ACHN (cell line): ENCODE results near the gene NDUFA8.

ENCODE experiments used
- DNase-seq: peaks from one replicate; pipeline ENCODE4 v3.0.0-alpha.2; 2015
- in situ Hi-C: cut with HindIII; loops from 2 replicates; pipeline ENCODE4 v1.10.0; 2017; ENCODE audit warnings: low sequenced_read_pairs, low pct_ligation_motif_present, low pct_unique_long_range_greater_than_20kb

NDUFA8 gene

DNA sequence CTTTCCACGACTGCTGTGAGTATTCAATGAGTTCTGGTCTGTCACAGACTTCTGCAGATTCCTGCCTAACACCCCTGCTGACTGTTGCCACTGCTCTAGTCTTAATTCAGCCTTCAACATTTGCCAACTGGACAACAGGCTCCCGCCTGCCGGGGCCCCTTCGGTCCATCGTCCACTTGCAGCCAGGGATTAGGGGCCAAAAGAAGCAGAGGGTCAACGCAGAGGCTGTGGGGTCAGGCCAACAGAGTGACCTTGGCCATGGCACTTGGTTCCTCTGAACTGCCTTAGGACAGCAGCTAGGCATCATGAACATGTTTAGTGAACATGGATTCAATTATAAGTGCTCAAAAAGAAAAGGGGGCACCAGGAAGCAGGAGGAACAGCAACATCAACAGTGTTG lies 28.8 kb upstream of the NDUFA8 start:
- in situ Hi-C loops: no loop called here
- no peak for DNase-seq

DNA sequence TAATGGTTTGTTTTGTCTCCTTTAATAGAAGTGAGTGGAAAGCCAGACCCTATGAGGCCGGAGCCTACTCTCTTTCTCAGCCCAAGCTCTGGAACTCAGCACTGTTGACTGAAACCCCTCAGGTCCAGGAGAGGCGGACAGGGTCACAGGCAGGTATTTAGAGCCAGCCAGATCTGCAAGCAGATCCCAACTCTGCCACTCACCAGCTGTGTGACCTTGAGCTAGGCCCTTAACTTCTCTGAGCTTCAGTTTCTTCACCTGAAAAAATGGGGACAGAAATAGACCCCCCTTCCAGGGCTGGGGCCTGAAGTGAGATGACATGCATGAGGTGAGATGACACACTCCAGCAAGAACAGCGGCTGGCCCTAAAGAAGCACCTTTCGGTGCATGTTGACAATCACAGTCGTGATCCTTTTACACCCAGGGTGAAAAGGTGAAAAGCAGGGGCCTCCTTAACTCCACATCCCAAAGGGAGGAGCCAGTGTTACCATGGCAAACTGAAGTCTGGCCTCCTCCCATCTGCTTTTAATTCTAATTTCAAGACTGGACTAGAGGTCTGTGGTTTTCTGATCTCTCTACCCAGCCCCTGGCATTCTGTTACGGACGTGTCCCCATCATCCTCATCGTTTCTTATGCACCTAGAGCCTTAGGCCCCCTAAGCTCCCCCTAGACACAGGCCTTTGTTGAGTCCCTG lies 27.3 kb upstream of the NDUFA8 start:
- in situ Hi-C loops: no loop called here
- no peak for DNase-seq

DNA sequence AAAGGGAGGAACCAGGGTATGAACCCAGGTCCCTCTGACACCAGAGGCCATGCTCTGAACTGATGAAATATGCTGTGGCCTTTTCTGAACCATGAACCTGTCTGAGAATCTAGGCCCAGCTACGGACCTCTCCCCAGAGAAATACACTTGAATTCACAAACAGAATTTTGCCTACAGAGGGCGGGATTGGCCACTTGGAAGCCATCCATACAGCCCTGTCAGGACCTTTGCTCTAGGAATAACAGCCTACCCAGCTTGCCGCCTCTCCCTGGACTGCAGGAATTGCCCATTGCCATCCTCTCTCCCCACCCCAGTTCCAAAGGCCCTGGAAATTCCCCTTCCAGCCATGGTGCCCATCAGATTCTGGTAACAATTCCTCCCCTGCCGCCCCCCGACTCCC lies 26.7 kb upstream of the NDUFA8 start:
- no peak for DNase-seq
- in situ Hi-C loops: no loop called here

DNA sequence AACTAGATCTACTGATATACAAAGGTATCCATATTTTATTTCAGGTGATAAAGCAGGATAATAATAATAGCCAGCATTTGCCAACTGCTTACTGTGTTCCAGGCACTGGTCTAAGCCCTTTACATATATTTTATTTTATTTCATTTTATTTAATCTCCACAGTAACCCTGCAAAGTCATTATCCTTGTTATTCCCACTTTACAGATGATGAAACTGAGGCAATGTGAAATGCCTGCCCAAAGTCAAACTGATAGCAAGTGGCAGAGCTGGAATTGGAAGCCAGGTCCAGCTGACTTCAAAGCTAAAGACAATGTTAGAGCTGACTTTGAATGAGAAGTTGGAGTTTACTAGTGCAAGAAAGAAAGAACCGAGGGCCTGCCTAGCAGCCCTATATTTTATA lies 25.0 kb upstream of the NDUFA8 start:
- in situ Hi-C loops: no loop called here
- no peak for DNase-seq

DNA sequence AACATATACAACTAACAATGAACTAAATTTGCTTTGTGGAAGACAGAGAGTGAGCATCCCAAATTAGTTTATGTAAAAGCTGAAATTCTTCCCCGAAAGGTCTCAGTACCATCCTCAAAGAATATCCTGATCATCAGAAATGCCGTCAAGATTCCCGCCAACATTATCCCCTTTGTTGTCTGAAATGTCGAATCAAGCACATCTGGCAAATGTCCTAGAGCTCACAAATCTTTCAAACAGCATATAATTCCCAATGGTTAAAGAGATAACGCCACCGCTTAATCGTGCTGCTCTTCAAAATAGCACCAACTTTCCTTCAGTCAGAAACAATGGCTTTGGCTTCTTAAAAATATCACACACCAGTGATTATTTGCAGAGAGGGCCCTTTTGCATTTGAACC lies 23.9 kb upstream of the NDUFA8 start:
- in situ Hi-C loops: no loop called here
- DNase-seq: no peak

DNA sequence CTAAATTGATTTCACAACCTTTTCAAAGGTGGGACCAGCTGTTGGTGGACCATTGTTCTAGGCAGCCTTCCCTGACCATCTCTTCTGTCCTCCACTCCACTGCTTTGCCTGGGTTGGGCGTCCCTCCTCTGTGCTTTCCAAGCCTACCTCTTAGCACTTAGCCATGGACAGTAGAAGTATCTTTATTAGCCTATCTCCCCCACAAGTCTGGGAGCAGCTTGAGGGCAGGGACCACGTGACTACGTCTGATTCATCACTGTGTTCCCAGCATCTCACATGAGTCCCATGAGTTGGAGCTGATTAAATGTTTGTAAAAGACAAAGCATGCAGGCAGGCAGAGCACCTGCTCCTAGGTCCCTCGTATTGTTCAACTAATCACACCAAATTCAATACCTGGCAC lies 21.1 kb upstream of the NDUFA8 start:
- in situ Hi-C loops: no loop called here
- peak; percentile 22 for DNase-seq

DNA sequence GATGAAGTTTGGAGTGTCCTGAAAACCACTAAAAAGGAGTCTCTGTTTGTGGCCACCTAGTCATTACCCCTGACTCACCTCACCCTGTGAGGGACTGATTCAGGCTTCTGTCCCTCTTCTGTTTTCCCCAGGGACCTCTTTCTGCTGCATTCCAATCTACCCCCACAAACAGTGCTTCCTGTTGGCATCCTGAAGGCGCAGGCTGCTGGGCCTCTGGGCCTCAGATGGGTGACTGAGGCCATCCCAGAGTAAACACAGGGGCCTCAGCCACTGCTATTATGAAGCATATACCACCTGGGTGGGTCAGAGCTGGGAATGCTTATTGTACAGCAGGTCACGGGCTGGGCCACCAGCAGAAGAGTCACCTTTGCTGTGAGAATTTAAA lies 20.1 kb upstream of the NDUFA8 start:
- DNase-seq: no peak
- in situ Hi-C loops: no loop called here

DNA sequence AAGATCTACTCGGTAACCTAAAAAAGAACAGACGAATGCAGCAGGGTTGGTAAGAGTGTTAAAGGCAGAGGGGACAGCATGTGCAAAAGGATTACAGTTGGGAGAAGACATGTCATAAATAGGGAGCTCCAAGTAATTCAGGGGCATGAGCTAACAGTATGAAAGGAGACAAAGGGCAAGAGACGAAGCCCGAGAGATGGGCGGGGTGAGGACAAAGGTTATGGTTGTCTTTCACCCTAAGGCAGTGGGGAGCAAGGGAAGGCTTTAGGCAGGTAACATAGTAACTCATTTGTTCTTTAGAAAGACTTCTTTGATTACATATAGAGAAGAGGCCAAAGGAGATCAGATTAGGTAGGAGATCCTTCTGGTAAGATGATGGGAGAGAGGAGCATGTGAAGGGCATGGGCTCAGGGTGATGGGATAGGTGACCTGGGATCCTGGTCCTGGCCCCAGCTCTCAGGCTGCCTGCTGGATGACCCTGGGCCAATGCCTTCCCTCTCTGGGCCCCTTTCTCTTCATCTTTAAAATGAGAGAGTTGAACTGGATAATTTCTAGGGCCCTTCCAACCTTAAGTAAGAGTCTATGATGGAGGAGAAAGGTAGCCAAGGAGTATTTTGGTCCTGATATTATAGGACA lies 19.6 kb upstream of the NDUFA8 start:
- no peak for DNase-seq
- in situ Hi-C loops: no loop called here

DNA sequence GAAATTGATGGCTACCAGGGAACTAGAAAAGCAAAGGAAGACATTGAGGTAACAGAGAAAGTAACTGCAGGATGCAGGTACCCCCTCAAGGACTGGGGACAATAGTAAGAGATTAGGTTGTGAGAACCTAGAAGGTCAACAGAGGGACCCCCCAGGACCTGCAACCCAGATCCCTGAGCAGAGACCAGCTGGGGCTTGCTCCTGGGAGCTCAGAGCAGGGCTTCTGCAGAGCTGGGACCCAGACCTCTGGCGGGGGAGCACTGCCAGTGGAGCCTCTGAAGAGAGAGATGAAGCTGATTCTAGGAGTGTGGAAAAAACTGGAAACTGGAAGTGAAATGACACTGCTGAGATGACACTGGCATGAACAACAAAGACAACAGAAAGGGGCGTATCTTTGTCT lies 17.3 kb upstream of the NDUFA8 start:
- in situ Hi-C loops: no loop called here
- no peak for DNase-seq

DNA sequence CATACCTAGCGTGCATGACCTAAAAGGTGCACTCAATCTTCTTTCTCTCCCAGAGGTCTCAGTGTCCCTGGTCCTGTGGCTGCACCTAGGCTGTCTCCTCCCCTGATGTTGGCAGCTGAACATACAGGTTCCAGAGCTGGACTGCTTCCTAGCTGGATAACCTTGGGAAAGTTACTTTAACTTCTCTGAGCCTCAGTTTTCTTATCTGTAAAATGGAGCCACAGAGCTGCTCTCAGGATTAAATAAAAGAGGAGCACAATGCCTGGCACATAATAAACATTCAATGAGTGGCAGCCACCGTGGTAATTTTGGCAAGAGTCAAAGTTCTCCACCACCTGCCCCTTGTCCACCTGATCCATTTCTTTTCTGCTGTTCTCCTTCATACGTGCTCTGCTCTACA lies 14.1 kb upstream of the NDUFA8 start:
- in situ Hi-C loops: no loop called here
- no peak for DNase-seq

DNA sequence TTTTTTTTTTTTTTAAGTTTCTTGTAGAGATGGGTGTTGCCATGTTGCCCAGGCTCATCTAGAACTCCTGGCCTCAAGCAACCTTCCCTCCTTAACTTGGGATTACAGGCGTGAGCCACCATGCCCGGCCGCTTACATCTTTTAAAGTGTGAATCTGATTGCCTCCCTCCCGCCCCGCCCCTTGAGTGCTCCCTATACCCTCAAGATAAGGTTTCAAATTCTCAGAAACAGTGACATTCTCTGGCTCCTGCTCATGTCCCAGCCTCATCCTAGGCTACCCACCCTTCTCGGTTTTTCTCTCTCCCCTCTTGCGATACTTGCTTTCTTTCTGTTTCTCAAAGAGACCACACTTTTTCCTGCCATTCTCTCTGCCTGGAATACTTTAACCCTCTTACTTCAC lies 12.6 kb upstream of the NDUFA8 start:
- no peak for DNase-seq
- in situ Hi-C loops: no loop called here

DNA sequence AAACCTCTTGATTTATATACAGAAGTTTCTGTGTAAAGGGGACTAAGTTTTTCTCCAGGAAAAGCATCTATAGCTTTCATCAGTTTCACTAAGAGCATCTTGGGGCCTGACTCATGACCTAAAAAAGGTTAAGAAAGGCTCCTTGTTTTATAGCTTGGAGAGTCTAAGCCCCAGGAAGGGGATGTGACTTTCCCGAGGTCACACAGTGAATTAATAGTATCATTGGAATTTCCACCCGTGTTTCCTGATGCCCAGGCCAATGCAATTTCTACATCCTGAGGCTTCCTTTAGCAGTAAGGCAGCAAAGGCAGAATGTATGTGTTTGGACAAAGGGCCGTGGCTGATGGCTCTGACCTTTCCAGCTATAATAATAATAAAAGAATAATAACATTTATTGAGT lies 8.8 kb upstream of the NDUFA8 start:
- in situ Hi-C loops: no loop called here

DNA sequence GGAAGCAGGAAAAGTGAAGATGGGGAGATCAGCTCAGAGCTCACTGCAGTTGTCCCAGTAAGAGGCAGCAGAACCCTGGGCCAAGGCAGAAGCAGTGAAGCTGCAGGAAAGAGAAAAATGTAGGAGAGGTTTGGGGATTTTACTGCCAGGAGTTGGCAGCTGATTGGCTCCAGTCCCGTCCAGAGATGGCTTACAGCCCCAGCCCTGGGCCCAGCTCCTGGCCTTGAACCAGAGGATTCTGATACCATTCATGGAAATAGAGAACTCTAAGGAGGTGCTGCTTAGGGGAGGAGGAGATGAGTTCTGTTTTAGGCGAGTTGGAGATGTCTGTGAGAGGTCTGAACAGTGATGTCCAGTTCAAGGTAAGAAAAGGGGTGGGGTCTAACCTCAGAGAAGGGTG lies 4.7 kb upstream of the NDUFA8 start:
- in situ Hi-C loops: no loop called here
- no peak for DNase-seq

More for the DNA sequence above, 8.8 kb upstream of the NDUFA8 start:
- DNase-seq: no peak

DNA sequence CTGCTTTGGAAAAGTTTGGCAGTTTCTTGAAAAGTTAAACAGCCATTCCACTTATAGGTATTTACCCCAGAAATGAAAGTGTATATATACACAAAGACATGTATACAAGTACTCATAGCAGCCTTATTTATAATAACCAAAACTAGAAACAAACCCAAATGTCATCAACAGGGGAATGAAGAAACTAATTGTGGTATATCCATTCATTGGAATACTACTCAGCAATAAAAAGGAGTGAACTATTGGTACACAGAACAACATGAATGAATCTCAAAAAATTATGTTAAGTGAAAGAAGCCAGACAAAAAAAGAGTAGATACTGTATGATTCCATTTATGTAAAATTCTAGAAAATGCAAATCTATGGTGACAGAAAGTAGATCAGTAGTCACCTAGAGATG lies 2.8 kb upstream of the NDUFA8 start:
- in situ Hi-C loops: no loop called here
- DNase-seq: no peak

DNA sequence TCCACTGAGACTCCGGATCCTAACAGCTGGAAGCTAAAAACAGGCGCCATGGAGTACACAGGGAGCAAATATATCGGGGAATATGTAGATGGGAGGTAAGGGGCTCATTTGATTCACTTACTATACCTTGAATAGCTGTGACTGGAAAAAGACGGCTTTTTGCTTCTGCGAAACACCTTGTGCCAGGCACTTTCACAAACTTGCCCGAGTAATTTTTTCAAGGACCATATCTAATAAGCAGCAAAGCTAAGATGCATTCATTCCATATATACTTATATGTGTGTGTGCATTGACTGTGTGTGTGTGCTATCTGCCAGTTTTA lies 307 bp upstream of the NDUFA8 start:
- in situ Hi-C loops: no loop called here
- DNase-seq: no peak

DNA sequence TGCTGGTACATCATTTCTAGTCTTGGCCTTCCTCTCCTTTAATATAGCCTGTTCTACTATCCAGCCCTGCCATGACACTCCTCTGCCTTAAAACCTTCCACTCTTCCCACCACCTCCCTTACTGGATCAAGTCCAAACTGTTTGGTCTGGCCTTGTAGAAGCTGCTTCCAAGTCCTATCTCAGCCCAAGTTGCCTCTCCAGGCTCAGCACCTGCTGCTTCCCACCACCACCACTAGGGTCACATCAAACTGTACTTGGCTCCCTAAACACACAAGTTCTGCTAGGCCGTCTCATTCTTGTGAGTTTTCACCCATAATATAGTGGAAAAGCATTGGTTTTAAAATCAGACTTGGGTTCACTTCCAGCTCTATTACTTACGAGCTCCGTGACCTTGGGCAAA lies 1.4 kb downstream of the NDUFA8 start:
- peak; percentile 47 for DNase-seq
- in situ Hi-C loops: no loop called here

DNA sequence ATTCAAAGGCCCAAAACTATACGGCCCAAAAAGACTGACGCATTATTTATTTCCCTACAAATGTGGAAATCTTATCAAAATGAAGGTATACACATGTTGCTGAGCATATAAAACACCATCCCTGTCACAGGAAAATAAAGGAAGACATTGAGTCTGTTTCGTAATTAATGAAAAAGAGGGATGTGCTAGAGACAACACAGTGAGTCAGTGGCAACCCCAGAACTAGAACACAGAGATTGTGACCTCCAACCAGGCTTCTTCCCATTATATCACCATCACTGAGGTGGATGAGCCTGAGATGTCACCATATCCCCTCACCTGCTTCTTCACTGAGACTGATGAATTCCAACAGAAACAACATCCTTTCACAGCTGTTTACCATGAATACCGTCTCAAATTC lies 3.8 kb downstream of the NDUFA8 start:
- in situ Hi-C loops: no loop called here
- DNase-seq: no peak

DNA sequence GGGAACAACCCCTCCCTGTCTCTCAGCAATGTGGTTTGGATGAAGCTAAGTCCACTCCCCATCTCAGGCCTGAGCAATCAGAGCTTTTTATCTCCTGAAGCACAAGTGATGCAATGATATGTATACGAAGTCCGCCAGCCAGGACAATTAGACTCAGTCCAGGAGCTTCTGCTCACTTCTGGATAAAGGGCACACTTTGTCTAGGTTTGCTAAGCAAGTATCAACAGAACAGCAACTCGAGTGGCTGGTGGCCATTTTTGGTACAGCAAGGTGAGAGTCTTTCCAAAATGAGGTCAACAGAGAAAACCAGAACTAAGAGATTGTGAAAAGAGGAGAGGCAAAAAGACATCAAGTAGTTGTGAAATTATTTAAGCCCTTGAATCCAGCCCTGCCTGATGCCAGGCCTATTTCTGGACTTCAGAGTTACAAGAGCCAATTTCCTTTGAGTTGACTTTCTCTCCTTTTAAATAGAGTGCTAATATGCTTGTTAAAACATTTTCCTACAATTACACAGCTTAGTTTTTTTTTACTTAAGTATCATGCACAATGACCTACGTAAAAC lies 8.2 kb downstream of the NDUFA8 start:
- DNase-seq: no peak
- in situ Hi-C loops: no loop called here

DNA sequence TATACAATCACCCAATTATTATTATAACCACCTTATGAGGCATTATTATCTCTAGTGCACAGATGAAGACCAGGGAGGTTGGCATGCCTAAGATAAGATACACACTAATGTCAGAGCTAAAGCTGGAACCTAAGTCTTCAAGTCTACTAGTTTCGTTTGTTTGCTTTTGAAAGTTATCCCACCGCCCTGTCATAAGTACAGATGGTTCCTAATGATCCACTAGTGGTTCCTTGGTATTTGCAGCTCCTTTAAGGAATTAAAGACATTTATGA lies 14.1 kb downstream of the NDUFA8 start:
- in situ Hi-C loops: no loop called here
- no peak for DNase-seq

DNA sequence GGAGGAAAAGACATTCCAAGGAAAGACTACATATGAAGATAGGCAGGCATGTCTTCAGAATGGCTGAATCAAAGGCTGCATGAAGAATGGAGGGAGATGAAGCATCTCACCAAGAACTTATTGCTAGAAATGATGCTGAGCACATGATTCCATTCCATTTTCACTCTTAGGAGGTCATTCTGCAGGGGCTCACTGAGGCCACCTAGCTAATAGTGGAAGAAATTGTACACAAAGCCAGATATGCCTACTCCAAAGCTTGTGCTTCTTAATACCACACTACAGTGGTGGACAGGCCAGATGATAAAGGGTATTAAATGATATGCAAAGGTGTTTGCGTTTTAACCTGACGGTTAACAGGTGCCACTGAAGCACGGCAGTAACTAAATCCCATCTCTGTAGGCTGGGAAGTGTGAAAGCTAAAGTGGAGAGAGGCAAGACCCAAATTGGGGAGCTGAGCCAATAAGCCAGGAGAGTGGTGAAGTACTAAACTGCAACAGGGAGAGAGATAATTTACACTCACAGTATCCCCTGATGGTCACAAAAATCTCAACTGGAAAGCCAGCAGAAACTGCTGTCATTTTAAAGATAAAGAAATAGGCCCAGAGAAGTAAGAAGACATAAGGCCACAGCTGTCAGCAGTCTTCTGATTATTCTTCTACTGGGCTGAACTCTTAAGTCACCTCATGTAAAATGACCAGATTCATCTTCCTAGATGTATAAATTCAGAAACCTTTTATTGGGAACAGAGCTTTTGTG lies 14.6 kb downstream of the NDUFA8 start:
- in situ Hi-C loops: no loop called here
- no peak for DNase-seq
